Glomerular endothelial cell (primary cell): ENCODE data around the gene RPTOR. TPM values are rescaled to one million over a fixed set of nuclear protein-coding genes. Genes with fewer than 3 reads are reported as not detected.

Experiments used
- DNase-seq: peaks from one replicate; pipeline ENCODE4 v3.0.0-alpha.2; 2011; ENCODE audit warnings: low read depth, low spot score; ENCODE audit errors: extremely low read depth
- total RNA-seq: library from RNA; depleted of rRNA; stranded (reverse); fragments of >200 nt; gene quantifications from 2 replicates; pipeline ENCODE4 v1.2.3, GENCODE V29; 2015

RPTOR gene
- total RNA-seq, 1 donor from 2014 or later, result 37.5 TPM

DNA sequence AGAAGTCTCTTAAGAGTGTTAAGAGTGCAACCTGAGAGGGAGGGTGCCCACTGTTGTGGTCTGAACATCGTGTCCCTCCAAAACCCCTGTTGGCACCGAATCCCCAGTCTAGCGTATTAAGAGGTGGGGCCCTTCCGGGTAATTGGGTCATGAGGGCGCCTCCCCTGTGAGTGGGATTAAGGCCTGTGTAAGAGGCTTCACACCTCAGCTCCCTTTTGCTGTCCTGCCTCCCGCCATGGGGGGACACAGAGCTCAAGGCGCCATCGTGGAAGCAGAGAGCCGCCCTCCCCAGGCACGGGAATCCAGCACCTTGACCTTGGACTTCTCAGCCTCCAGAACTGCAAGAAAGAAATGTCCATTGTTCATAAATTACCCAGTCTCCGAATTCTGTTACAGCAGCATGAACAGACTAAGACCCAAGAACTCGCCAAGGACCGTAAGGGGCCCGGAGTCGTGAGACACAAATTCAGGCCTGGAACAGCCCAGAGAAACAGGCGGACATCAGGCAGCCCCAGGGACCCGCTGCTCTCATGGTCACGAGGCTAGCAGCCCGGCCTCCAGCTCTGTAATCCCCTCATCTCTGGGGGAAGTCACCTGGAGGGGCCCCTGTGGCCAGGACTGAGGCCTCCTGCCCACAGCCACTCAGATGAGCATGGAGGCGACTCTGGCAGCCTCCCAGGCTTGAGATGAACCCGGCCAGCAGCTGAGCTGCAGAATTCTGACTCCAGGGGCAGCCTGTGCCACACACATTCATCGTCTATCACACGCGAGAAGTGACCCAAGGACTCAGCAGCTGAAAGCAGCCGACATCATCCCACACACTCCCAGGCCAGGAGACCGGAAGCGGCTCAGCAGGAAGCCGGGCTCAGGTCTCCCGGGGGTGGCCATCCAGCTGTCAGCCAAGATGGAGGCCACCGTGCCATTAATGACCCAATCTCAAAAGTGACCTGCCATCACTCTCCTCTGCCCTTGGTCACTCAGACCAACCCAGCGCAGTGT lies 434.2 kb downstream of the RPTOR start:
- DNase-seq, result no peak

- DNase-seq, result no peak
Measured at GRCh38 chr17:80979547-80980378, 435.1 kb downstream of the RPTOR start.

DNA sequence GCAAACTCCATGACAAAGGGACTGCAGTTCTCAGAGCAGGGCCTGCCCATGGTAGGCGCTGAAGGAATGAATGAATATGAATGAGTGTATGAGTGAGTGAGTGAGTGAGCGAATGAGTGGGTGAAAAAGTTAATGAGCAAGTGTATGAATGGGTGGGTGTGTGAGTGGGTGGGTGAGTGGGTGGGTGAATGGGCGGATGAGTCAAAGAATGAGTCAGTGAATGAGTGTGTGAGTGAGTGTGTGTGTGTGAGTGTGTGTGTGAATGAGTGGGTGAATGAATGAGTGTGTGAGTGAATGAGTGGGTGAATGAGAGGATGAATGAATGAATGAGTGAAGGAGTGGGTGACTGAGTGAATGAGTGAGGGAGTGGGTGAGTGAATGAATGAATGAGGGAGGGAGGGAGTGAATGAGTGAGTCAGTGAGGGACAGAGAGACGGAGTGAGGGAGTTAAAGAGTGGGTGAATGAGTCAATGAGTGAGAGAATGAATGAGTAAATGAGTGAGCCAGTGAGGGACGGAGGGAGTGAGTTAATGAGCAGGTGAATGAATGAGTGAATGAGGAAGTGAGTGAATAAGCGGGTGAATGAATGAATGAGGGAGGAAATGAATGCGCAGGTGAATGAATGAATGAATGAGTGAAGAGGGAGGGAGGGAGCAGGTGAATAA lies 435.9 kb downstream of the RPTOR start:
- DNase-seq, result no peak

DNA sequence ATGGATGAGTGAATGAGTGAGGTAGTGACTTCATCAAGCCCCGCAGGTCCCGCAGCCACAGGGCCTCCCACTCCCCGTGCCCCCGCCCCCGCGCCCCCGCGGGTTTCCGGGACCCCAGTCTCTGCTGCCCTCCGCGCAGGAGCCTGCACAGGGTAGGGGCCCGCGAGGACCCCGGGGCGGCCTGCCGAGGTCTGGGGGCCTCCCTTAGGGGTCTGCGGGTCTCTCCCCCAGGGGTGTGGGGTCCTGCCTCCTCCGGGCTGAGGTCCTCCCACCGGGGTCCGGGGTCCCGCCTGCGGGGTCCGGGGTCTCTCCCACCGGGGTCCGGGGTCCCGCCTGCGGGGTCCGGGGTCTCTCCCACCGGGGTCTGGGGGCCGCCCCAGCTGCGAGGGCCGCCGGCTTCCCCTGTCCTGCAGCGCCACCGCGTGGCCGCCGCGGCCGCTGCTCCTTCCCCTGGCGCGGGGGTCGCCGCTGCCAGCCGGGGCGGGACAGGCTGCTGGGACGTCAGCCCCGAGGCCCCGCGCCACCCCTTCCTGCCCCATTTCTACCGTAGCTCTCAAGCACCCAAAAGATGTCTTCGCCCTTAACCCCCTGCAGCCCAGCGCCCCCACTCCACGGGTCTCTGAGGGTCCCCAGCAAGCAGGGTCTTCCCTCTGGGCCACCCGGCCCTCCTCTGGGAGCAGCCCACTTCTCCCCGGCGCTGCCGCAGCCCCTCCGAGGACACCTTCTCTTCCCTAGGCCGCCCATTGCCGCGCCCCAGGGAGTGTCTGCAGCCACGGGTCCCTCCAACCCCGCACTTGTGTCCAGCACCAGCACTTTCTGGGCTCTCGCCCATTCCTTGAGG lies 436.6 kb downstream of the RPTOR start:
- no peak for DNase-seq

DNA sequence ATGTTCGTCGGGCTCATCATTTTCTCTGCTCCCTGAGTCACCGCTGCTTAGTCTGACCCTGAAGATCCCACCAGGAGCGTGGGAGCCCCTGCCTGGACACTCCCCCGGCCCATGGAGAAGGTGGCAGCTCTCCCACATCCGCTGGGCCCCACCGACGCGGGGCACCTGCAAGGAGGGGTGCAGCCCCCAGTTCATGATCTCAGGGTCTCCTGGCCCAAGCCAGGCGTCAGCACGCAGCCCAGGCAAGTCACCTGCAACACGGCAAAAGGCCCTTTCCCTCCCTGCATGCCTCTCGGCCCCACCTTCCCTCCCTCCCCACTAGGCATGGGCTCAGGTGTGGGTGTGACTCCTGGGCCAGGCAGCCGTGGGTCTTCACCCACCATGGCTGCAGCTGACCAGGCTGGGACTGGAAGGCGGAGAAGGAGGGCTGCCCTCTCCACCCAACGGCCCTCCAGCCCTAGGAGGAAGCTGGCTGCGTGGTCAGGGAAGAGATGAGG lies 437.3 kb downstream of the RPTOR start:
- DNase-seq, result no peak

- DNase-seq, result no peak
Measured at GRCh38 chr17:80982426-80982974, 437.9 kb downstream of the RPTOR start.

GRCh38 chr17:80983545-80983944 lies 438.9 kb downstream of the RPTOR start:
- no peak for DNase-seq

DNA sequence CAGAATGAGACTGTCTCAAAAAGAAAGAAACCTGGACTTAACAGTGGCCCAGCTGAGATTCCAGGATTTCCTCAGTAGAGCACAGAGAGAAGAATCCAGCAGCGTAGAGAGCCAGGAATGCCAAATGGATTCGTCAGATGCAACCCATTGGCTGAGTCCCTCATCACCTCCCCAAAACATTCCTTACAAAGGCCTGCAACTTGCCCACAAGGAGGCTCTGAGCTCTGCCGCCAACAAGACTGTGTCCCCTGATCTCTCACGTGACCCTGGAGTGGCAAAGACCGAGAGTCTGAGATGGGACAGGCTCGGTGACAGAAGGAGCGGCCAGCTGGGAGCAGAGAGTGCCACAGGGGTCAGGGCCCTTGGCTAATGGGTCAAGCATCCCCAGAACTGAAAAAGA lies 440.1 kb downstream of the RPTOR start:
- DNase-seq, result no peak

GRCh38 chr17:80986046-80986445 lies 441.4 kb downstream of the RPTOR start:
- DNase-seq, result no peak

- no peak for DNase-seq
Measured at GRCh38 chr17:80986816-80987475, 442.3 kb downstream of the RPTOR start.

DNA sequence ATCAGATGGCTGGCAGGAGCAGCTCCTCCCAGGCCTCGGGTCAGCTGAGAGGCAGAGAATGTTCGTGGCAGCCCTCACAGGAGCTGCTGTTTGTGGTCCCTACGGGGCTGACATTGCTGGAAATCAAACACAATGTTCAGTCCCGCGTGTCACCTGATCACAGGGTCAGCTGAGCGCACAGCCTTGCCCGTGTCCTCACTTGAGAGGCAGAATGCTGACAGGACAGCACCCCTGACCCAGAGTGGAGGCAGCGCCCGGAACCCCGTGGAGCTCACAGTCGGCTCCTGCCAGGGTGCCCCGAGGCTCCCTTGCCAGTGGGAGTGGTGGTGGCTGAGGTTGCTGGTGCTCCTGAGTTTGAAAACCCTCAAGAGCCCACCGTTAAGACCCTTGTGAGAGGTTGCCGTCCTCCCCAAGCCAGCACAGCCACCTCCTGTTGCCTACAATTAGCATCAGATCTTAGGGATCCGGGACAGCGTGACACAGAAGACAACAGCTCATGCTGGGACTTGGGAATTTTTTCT lies 443.4 kb downstream of the RPTOR start:
- DNase-seq, result no peak

DNA sequence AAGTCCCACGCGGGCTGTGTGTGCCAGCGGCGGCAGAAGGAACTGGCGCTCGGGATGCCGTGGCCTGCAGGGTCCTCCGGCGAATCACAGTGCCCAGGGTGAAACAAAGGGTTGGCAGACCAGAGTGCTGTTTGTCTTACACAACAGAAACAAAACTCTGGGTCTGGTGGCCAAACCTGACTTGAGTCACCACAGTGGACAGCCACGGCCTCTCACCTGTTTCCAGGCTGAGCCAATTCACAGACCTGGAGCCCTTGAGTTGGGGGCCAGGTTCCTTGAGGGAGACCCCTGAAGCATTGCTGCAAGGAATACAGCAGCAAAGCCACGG lies 444.9 kb downstream of the RPTOR start:
- DNase-seq, result no peak

DNA sequence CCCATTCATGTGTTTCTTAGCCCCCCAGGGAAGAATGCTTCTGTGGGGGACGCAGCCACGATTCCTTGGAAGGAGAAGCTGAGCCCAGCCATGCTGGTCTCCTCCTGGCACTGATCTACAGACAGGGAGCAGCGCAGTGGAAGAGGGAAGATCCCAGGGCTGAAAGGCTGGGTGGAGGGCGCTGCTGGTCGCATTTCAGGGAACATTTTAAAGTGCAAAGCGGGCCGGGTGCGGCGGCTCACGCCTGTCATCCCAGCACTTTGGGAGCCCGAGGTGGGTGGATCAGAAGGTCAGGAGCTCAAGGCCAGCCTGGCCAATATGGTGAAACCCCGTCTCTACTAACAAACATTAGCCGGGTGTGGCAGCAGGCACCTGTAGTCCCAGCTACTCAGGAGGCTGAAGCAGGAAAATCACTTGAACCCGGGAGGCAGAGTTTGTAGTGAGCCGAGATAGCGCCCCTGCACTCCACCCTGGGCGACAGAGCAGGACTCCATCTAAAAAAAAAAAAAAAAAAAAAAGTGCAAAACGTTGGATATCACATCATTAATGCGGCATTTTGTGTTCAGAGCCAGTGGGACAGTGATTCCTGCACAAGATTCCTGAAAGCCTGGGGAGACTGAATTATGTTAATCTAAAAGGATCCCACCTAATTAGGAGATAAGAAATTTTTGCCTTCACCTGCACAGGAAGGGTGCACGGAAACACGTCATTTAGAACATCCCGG lies 446.4 kb downstream of the RPTOR start:
- no peak for DNase-seq

DNA sequence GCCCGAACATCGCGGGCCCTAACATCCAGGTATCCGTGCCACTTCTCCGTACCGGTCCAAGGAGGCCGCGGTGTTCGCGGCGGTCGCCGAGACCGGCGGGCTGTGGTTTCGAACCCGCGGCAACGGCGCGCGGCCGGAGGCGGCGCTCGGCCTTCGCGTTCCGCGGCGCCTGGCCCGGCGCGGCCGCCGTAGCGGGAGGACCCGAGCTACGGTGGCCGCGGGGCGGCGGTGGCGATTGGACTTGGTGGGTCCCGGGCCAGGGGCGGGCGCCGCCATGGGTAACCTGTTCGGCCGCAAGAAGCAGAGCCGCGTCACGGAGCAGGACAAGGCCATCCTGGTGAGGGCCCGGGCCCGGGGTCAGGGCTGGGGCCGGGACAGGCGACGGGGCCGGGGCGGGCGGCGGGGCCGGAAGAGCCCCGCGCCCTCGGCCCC lies 447.0 kb downstream of the RPTOR start, which contains the start of gene CHMP6:
Gene CHMP6, plus strand, starts transcription at position 197 of the 432 bp plus-strand sequence. Its CDS starts 78 bp downstream, at position 275.
- no peak for DNase-seq

- DNase-seq, result no peak
Measured at GRCh38 chr17:80992077-80992947, 447.7 kb downstream of the RPTOR start.

DNA sequence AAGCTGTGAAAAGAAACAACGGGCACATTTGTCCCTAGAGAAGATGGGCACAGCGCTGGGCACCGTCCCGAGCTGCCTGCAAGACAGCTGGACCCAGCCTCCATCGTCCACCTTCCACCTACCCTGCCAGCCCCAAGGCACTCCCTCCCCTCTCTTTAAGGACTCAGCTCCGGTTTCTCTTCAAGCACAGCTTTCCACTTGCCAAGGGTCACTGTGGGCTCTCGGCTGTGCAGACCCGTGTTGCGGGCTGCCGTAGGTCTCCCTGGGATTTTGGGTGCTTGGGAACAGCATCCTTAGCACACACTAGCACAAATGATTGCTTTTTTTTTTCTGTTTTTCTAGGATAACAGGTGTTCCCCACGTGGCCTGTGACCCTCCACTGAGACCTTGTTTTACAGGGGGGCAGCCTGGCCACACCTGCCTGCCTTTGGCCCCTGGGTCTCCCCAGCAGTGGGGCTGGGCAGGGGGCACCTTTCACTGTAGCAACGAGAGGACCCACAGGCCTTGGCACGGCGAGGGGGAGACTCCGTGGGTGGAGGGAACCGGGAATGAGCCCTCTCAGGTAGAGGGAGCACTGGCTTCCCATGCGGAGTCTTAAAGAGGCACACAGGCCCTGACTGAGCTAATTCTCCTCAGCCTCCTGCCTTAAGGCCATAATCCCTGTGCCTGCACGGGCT lies 448.4 kb downstream of the RPTOR start:
- DNase-seq, result no peak

DNA sequence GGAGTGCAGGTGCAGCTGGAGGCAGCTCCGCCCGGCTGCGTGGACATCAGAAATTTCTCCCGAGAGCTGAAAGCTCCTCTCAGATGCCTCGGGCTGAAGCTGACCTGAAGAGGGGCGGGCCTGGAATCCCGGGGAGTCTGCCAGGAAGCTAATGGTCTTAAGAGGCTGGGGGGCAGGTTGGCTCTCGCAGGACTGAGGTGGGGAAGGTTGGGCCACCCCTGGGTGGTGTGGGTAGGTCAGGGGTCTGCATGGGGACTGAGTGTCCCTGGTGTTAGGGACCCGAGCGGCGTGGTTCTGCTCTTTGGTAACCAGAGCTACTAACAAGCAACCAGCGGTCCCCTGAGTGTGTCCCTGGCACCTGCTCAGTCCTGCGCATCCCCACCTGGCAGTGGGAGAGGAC lies 450.5 kb downstream of the RPTOR start:
- no peak for DNase-seq
